D721Med (cell line): ENCODE data around the gene ANKRD13D.

Experiments used
- DNase-seq: peaks from one replicate; pipeline ENCODE4 v3.0.0; 2011; ENCODE audit warnings: low spot score; ENCODE audit not compliant: insufficient read length
- FAIRE-seq: peaks from 2 replicates; lab custom pipeline; 2011; peaks lifted over from hg19 to GRCh38; lab: Jason Lieb, UNC
- CTCF ChIP-seq: IDR thresholded peaks from 2 replicates; pipeline ENCODE4 v1.5.1; 2012; ENCODE audit warnings: mild to moderate bottlenecking, control low read depth; ENCODE audit not compliant: insufficient read depth; ENCODE audit errors: missing control alignments

ANKRD13D gene

GRCh38 chr11:67267188-67268080, 21.7 kb upstream of the ANKRD13D start:
- FAIRE-seq: no peak
- no peak for TF ChIP-seq CTCF
- no peak for DNase-seq

- no peak for DNase-seq
- no peak for TF ChIP-seq CTCF
- no peak for FAIRE-seq
Observed at GRCh38 chr11:67268081-67268961, 20.8 kb upstream of the ANKRD13D start.

- FAIRE-seq (no peak), DNase-seq (no peak)
- TF ChIP-seq CTCF: no peak
Observed at GRCh38 chr11:67268962-67269268, 20.2 kb upstream of the ANKRD13D start.

- FAIRE-seq (no peak), DNase-seq (no peak)
- no peak for TF ChIP-seq CTCF
Observed at GRCh38 chr11:67269401-67270255, 19.5 kb upstream of the ANKRD13D start.

- FAIRE-seq (no peak), DNase-seq (no peak)
- no peak for TF ChIP-seq CTCF
Observed at GRCh38 chr11:67270256-67271204, 18.6 kb upstream of the ANKRD13D start.

- DNase-seq (no peak), FAIRE-seq (no peak)
- no peak for TF ChIP-seq CTCF
Observed at GRCh38 chr11:67271205-67271540, 17.9 kb upstream of the ANKRD13D start.
